MV-4-11 (cell line): Measurements from ENCODE around the gene PAQR5.
"Not testable (repeated sequence)": the region's sequence is repeated elsewhere in the genome, so short reads cannot be mapped to it uniquely, and the experiment has no call there.

Experiments used
- DNase-seq: peaks from one replicate; lab custom pipeline; 2025; lab: John Stamatoyannopoulos, UW

Gene PAQR5

DNA sequence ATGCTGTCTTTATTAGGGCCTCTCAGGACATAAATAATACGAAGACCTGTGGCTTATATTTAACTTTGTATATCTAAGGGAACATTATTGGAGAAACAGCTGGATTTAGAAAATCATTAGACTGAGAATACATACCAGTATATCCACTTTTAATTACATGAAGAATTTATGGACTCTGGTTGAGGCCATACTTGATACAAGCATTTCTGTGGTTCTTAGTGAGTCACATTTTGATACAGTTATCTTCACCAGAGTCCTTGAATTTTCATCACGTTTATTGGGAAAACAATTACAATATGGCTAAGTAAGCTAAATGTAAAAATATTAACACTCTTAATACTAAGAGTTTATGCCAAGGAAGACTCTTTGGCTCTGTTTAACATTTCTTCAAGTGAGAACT is 125.3 kb downstream of the PAQR5 start:
- DNase-seq, result no peak

DNA sequence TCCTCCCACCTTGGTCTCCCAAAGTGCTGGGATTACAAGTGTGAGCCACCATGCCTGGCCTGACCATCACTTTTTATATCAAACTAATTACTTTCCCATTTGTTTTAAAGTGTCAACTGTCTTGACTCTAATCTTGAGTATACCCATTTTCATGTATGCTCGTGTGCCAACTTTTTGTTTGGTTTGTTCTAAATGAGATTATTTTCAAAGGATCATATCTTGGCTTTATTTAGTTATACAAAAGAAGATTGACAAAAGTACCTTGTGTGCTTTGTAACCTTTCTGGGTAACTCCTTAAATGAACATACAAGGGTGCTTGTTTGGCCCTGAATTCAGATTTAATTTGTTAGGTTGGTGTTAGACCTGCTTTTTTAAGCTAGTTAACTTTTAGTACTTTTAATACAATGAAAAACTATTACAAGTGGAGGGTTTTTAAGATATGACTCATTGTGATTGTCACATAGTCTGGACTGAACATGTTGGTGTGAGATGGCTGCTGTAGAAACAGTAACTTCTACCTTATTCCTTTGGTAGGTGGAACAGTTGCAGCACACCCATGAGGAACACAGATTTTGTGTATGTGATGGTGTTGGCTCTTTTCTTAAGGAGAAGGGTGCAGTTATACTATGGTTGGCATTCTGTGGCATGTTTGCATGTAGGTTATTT is 126.2 kb downstream of the PAQR5 start:
- no peak for DNase-seq

- DNase-seq, result no peak
Measured at GRCh38 chr15:69433831-69434230, 135.1 kb downstream of the PAQR5 start.

GRCh38 chr15:69434238-69434637 is 135.5 kb downstream of the PAQR5 start:
- DNase-seq, result no peak

- DNase-seq, result no peak
Measured at GRCh38 chr15:69434679-69435078, 136.0 kb downstream of the PAQR5 start.

DNA sequence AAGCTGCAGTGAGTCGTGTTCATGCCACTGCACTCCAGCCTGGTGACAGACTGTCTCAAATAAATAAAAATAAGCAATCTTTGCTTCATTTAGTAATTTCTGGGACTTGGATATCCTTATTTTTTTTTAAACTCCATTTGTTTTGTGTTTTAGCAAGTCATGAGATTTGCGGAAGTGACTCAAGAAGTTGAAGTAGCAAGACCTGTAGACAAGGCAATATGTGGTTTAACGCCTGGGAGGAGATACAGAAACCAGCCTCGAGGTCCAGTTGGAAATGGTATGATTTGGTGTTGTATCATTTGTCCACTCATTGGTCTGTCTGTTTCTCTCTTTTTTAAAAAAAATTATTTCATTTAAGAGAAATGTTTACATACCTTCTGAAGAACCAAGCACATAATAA is 137.3 kb downstream of the PAQR5 start:
- DNase-seq, result no peak

- peak; percentile 29 for DNase-seq
Measured at GRCh38 chr15:69436951-69437350, 138.2 kb downstream of the PAQR5 start.

- no peak for DNase-seq
Measured at GRCh38 chr15:69439623-69440022, 140.9 kb downstream of the PAQR5 start.

- no peak for DNase-seq
Measured at GRCh38 chr15:69443032-69443611, 144.4 kb downstream of the PAQR5 start.

DNA sequence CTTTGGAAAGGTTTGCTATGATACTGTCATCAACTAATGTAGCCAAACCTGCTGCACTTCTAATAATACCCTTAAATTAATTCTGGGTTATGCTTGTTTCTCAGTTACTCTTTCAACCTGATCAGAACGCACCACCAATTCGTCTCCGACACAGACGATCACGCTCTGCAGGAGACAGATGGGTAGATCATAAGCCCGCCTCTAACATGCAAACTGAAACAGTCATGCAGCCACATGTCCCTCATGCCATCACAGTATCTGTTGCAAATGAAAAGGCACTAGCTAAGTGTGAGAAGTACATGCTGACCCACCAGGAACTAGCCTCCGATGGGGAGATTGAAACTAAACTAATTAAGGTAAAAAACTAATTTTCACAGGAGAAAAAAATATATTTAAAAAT is 146.0 kb downstream of the PAQR5 start:
- no peak for DNase-seq

DNA sequence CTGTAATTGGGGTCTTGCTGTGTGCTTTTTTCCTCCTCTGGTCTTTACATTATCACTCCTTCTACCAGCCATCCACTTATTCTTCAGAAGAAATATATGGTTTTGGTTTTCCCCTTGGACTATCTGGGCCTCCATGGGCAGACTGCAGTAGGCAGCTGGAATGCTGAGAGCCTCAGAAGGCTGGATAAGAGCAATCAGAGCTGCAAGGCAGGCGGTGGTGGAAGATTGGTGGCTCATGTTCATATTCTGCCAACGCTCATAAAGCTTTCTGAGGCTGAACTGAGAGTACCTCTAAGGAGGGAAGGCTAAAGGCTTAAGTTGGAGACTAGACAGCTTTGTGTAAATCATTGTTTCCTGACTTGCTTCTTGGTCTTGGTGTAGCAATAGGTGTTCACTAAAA is 148.2 kb downstream of the PAQR5 start:
- no peak for DNase-seq

DNA sequence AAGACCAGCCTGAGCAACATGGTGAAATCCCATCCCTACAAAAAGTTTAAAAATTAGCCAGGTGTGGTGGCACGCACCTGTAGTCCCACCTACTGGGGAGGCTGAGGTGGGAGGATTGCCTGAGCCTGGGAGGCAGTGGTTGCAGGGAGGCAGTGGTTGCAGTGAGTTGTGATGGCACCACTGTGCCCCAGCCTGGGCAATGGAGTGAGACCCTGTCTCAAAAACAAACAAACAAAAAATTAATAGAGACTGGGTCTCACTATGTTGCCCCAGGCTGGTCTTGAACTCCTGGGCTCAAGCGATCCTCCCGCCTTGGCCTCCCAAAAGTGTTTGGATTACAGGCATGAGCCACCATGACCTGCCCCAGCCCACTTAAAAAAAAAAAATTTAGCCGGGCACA is 151.5 kb downstream of the PAQR5 start:
- not testable (repeated sequence) for DNase-seq

DNA sequence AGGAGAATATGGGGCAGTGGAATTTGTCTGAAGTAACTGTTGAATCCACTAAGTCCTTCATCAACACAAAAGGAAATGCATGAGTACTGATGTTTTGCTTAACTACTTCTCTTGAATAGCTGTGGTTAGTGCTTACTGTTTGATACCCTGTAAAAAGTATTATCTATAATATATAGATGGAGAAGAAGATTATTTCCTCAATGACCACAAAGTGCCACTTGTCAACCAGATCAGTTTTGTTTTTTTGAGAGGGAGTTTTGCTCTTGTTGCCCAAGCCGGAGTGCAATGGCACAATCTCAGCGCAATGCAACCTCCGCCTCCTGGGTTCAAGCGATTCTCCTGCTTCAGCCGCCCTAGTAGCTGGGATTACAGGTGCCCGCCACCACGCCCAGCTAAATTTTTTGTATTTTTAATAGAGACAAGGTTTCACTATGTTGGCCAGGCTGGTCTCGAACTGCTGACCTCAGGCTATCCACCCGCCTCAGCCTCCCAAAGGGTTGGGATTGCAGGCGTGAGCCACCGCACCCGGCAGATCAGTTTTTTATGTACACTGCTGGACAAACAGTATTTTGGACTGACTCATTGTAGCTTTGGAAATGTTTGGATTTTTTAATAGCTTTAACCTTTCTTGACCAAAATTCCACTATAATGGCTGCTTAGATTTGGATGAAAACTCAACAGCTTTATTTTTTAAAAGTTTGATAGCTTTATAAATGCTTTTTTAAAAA is 152.4 kb downstream of the PAQR5 start:
- no peak for DNase-seq

DNA sequence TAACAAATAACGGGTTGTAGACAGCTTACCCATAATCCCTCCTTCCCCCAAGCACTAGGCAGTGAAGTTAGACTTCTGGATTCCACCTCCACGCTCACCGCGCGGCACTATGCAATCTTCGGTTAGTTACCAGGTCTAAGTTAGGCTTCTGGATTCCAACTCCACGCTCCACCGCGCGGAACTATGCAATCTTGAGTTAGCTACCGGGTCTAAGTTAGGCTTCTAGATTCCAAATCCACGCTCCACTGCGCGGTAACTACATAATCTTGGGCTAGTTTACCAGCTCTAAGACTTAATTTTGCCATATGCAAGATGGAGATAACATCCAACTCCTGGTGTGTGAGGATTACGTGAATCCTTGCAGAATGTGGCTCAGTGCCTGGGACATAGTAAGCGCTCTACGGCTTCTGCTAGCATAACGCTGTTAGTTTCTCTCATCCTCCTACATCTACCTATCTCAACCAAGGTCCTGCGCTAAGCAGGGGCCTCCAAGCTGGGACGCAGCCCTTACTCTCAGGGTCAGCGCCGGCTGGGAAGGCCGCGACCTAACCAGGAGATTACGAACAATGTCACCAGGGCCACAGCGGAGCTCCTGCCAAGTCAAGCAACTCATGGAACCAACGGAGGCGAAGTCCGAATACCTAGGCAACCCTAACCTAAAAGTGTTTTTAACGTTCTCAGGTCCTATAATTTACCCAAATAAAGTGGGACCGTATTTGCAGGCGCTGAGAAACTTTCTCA is 153.4 kb downstream of the PAQR5 start:
- DNase-seq, result peak; percentile 56

- peak; percentile 95 for DNase-seq
Measured at GRCh38 chr15:69452692-69453521, 154.2 kb downstream of the PAQR5 start, which contains the start of gene RPLP1. Gene RPLP1 (plus strand): TSS chr15:69452818. CDS start chr15:69452949, 131 bp downstream.

- DNase-seq, result no peak
Measured at GRCh38 chr15:69454953-69455352, 156.2 kb downstream of the PAQR5 start.

- no peak for DNase-seq
Measured at GRCh38 chr15:69456208-69457166, 157.8 kb downstream of the PAQR5 start.
